NCI-H2029 (cell line): ENCODE results near the gene GRID2.

Source experiments
- DNase-seq: peaks from one replicate; lab custom pipeline; 2025; lab: John Stamatoyannopoulos, UW

The GRID2 gene

GRCh38 chr4:92733231-92733630 lies 429.5 kb downstream of the GRID2 start:
- no peak for DNase-seq

GRCh38 chr4:92735025-92735665 lies 431.4 kb downstream of the GRID2 start:
- no peak for DNase-seq

GRCh38 chr4:92760433-92760832 lies 456.7 kb downstream of the GRID2 start:
- DNase-seq: no peak

GRCh38 chr4:92776080-92776479 lies 472.3 kb downstream of the GRID2 start:
- no peak for DNase-seq

- DNase-seq: no peak
Observed at GRCh38 chr4:92789741-92790140, 486.0 kb downstream of the GRID2 start.

GRCh38 chr4:92791871-92792440 lies 488.2 kb downstream of the GRID2 start:
- peak; percentile 6 for DNase-seq

GRCh38 chr4:92809381-92809780 lies 505.6 kb downstream of the GRID2 start:
- DNase-seq: no peak

GRCh38 chr4:92812652-92813051 lies 508.9 kb downstream of the GRID2 start:
- DNase-seq: no peak

GRCh38 chr4:92814677-92815076 lies 510.9 kb downstream of the GRID2 start:
- no peak for DNase-seq

- no peak for DNase-seq
Observed at GRCh38 chr4:92825256-92825655, 521.5 kb downstream of the GRID2 start.

GRCh38 chr4:92825791-92826190 lies 522.0 kb downstream of the GRID2 start:
- no peak for DNase-seq

- no peak for DNase-seq
Observed at GRCh38 chr4:92830771-92831170, 527.0 kb downstream of the GRID2 start.

GRCh38 chr4:92840880-92841279 lies 537.1 kb downstream of the GRID2 start:
- DNase-seq: no peak

GRCh38 chr4:92843784-92844183 lies 540.0 kb downstream of the GRID2 start:
- DNase-seq: no peak

GRCh38 chr4:92847026-92847425 lies 543.3 kb downstream of the GRID2 start:
- no peak for DNase-seq

GRCh38 chr4:92862509-92862908 lies 558.7 kb downstream of the GRID2 start:
- DNase-seq: no peak

GRCh38 chr4:92864096-92864495 lies 560.3 kb downstream of the GRID2 start:
- no peak for DNase-seq

- DNase-seq: no peak
Observed at GRCh38 chr4:92872604-92873003, 568.8 kb downstream of the GRID2 start.

- no peak for DNase-seq
Observed at GRCh38 chr4:92885632-92886031, 581.9 kb downstream of the GRID2 start.

- no peak for DNase-seq
Observed at GRCh38 chr4:92952426-92952825, 648.7 kb downstream of the GRID2 start.

GRCh38 chr4:92952897-92953296 lies 649.1 kb downstream of the GRID2 start:
- no peak for DNase-seq

- no peak for DNase-seq
Observed at GRCh38 chr4:92953462-92953861, 649.7 kb downstream of the GRID2 start.

- no peak for DNase-seq
Observed at GRCh38 chr4:92961881-92962280, 658.1 kb downstream of the GRID2 start.

- no peak for DNase-seq
Observed at GRCh38 chr4:92962831-92963230, 659.1 kb downstream of the GRID2 start.
